SK-N-SH treated with all-trans-retinoic acid at 6 μM for 48 hours (cell line): ENCODE results near the gene FLNC.

Experiments
- CREB5 ChIP-seq: fragments of 250-450 bp; sonication (Bioruptor Pico); IDR thresholded peaks from 2 replicates; pipeline ENCODE4 v1.5.1; 2020; ENCODE audit warnings: low read depth, mild to moderate bottlenecking, moderate library complexity
- CSDC2 ChIP-seq: fragments of 250-450 bp; sonication (Bioruptor Pico); IDR thresholded peaks from 2 replicates; pipeline ENCODE4 v1.5.0; 2020; ENCODE audit warnings: mild to moderate bottlenecking, moderate library complexity
- GLIS3 ChIP-seq: fragments of 250-450 bp; sonication (Bioruptor Pico); IDR thresholded peaks from 2 replicates; pipeline ENCODE4 v1.5.0; 2020; ENCODE audit warnings: mild to moderate bottlenecking, moderate library complexity
- RARB ChIP-seq: fragments of 250-450 bp; sonication (Bioruptor Pico); IDR thresholded peaks from 2 replicates; pipeline ENCODE4 v1.8.0; 2021; ENCODE audit warnings: mild to moderate bottlenecking, moderate library complexity
- SNAI2 ChIP-seq: fragments of 250-450 bp; sonication (Bioruptor Pico); IDR thresholded peaks from 2 replicates; pipeline ENCODE4 v1.5.0; 2020; ENCODE audit warnings: mild to moderate bottlenecking, moderate library complexity
- TOX ChIP-seq: fragments of 250-450 bp; sonication (Bioruptor Pico); IDR thresholded peaks from 2 replicates; pipeline ENCODE4 v1.8.0; 2021; ENCODE audit warnings: mild to moderate bottlenecking, moderate library complexity, borderline replicate concordance
- ZFP3 ChIP-seq: fragments of 250-450 bp; sonication (Bioruptor Pico); IDR thresholded peaks from 2 replicates; pipeline ENCODE4 v1.5.0; 2020; ENCODE audit warnings: mild to moderate bottlenecking, moderate library complexity
- ZNF565 ChIP-seq: fragments of 450-650 bp; formaldehyde crosslinking; conservative IDR thresholded peaks from 2 replicates; pipeline ENCODE4 v1.5.0; 2020; ENCODE audit warnings: low read depth, mild to moderate bottlenecking, moderate library complexity
- ZNF8 ChIP-seq: fragments of 450-650 bp; formaldehyde crosslinking; IDR thresholded peaks from 2 replicates; pipeline ENCODE4 v1.5.0; 2020; ENCODE audit warnings: mild to moderate bottlenecking, moderate library complexity

DNA sequence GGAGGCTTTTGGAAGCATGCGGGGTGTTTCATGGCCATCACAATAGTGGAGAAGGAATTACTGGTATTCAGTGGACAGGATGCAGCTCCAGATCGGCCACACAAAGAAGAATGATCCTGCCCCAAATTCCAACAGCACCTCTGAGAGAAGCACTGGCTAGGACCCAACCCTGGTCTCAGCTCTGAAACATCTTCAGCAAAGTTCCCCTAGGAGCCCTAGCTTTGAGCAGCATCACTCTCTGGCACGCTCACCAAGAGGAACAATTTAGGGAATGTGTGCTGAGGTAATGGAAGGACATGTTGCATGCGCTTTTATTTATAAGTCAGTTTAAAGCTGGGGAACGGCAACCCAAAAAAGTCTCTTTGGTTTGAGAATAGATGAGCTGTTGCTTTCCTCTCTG lies 49.1 kb upstream of the FLNC start:
- no peak for TF ChIP-seq ZNF565 (CRISPR knock-in tag)
- no peak for TF ChIP-seq RARB (CRISPR knock-in tag)
- no peak for TF ChIP-seq GLIS3
- TF ChIP-seq CREB5 (CRISPR knock-in tag) = no peak
- TF ChIP-seq CSDC2 (CRISPR knock-in tag) = no peak
- TF ChIP-seq SNAI2 (CRISPR knock-in tag) = no peak
- no peak for TF ChIP-seq ZNF8 (CRISPR knock-in tag)
- TF ChIP-seq ZFP3 (CRISPR knock-in tag) = no peak
- TF ChIP-seq TOX (CRISPR knock-in tag) = no peak
